Adipocyte (in vitro differentiated cells): ENCODE results near the gene RPA1.

Experiments used
- DNase-seq: peaks from one replicate; pipeline ENCODE4 v3.0.0-alpha.2; 2015; ENCODE audit warnings: low read depth
- H3K27me3 ChIP-seq: replicated peaks from 2 replicates; pipeline ENCODE4 v1.7.0; 2013; ENCODE audit warnings: mild to moderate bottlenecking, low read length, moderate library complexity; ENCODE audit not compliant: control insufficient read depth, insufficient read depth
- H3K36me3 ChIP-seq: 2 replicates; pipeline ENCODE4 v1.7.0; 2013; ENCODE audit warnings: low read length, mild to moderate bottlenecking, moderate library complexity; ENCODE audit not compliant: control insufficient read depth, insufficient read depth, severe bottlenecking
- H3K4me1 ChIP-seq: 2 replicates; pipeline ENCODE4 v1.7.0; 2013; ENCODE audit warnings: mild to moderate bottlenecking, low read length, moderate library complexity; ENCODE audit not compliant: control insufficient read depth, insufficient read depth
- H3K4me3 ChIP-seq: 2 replicates; pipeline ENCODE4 v1.7.0; 2013; ENCODE audit warnings: mild to moderate bottlenecking, low read length, moderate library complexity
- H3K9ac ChIP-seq: 2 replicates; pipeline ENCODE4 v1.7.0; 2013; ENCODE audit warnings: mild to moderate bottlenecking, low read length, moderate library complexity
- H3K9me3 ChIP-seq: 2 replicates; pipeline ENCODE4 v1.7.0; 2013; ENCODE audit warnings: mild to moderate bottlenecking, low read length, moderate library complexity; ENCODE audit not compliant: control insufficient read depth

RPA1 gene

DNA sequence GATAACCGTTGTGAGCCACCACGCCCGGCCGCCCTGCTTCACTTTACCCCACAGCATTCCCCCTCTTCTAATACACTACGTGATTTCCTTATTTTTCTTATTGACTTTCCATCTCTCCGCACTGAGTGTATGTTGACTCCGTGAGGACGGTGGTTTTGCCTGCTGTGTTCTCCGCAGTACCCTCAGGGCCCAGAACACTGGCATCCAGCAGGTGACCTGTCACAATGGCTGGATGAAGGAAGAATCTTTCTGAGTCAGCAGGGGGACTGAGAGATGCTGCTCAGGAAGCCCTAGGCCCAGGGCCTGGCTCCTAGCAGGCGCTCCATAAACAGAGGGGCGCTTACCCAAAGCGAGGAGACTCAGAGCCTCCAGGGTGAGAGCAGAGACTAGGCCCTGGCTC, 115.8 kb downstream of the RPA1 start:
- Histone ChIP-seq H3K4me3 (no peak overlapping the region), H3K36me3 (peaks cover 4% of the 10 kb centered on the region), H3K4me1 (no peaks in the 10 kb centered on the region), H3K27me3 (peaks cover 19% of the 10 kb centered on the region), H3K9me3 (no peaks in the 10 kb centered on the region), H3K9ac (no peak overlapping the region)
- no peak for DNase-seq

DNA sequence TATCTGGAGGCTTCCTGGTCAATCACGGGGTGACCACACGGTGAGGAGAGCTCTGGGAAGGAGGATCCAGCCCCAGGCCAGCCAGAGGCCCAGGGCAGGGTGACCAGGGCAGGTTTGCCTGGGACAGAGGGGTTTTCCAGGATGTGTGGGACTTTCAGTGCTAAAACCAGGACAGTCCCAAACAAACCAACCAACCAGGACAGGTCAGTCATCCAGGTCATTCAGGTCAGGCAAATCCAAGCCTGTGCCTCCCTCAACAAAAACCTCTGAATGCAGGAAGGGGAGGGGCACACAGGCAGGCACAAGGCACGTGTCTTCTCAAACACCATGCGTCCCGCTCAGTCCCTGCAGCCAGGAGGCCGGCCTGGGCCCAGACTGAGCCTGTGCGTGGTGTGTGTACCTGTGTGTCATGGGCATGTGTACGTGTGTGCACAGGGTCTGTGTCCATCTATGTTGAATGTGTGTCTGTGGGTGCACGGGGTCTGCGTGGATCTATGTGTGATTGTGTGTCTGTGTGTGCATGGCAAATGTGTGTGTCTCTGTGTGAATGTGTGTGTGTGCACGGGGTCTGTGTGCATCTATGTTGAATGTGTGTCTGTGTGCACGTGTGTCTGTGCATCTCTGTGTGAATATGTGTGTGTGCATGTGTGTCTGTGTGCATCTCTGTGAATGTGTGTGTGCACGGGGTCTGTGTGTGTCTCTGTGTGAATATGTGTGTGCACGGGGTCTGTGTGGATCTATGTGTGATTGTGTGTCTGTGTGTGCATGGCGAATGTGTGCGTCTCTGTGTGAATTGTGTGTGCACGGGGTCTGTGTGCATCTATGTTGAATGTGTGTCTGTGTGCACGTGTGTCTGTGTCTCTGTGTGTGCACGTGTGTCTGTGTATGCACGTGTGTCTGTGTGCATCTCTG, 116.5 kb downstream of the RPA1 start:
- no peaks in the 10 kb centered on the region for H3K9me3 ChIP-seq
- H3K9ac ChIP-seq: no peak overlapping the region
- H3K36me3 ChIP-seq: peaks cover 4% of the 10 kb centered on the region
- H3K4me3 ChIP-seq: no peak overlapping the region
- no peak for DNase-seq
- no peaks in the 10 kb centered on the region for H3K4me1 ChIP-seq
- peaks cover 19% of the 10 kb centered on the region for H3K27me3 ChIP-seq

DNA sequence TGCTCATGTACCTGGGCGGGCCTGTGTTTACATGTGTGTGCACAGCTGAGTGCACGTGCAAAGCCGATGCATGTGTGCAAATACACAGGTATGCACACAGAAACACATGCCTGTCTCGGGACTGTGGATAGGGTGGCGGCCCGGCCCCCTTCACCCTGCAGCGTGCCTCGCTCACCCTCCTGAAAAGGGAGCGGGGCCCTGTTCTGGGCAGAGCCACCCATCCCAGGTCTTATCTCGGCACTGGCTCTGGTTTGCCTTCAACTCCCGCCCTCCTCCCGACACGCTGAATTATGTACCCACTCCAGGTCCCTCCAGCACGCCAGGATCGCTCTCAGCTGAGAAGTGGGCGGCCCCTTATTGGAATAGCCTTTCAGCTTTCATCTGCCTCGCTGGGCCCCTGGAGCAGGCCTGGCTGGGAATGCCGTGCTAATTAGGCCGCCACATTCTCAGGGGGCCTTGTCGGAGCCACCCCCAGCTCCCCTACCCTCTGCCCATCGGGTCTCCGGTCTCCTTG, 117.5 kb downstream of the RPA1 start:
- H3K9ac ChIP-seq: no peak overlapping the region
- H3K36me3 ChIP-seq: peaks cover 4% of the 10 kb centered on the region
- no peaks in the 10 kb centered on the region for H3K4me1 ChIP-seq
- peaks cover 23% of the 10 kb centered on the region for H3K27me3 ChIP-seq
- H3K4me3 ChIP-seq: no peak overlapping the region
- no peaks in the 10 kb centered on the region for H3K9me3 ChIP-seq
- DNase-seq: no peak

DNA sequence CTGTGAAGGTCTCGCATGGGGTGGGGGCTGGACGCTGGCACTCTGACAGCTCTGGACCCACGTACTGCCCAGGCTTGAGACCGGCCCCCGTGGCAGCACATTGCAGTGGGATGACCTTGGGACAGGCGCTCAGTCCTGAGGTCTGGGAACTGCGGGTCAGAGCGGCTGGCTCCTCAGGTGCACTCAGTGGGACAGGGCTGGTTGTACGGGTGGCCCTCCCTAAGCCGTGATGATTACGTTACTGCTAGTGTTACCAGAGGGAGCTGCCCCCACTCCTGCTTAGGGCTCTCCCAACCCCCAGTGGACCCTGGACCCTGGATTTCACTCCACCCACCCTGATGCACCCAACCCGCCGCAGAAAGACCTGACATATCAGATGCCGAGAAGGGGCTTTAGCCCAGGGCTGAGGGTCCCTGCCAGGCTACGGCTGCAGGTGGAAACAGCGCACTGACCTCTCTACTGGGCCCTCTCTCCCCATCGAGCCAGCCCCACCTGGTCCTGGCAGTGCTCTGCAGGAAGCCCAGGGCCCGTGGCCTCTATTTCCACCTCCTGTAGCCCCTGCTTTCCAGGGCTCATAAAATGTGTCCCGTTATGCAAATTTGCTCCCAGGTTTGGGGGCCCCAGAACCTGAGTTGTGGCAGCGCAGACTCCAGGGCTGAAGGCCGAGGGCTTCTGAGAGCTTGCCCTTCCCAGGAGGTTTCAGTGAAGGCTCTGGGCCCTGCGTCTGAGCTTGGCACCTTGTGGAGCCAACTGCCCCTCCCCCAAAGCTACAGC, 118.1 kb downstream of the RPA1 start:
- no peak overlapping the region for H3K9ac ChIP-seq
- H3K27me3 ChIP-seq: peaks cover 17% of the 10 kb centered on the region
- no peak overlapping the region for H3K4me3 ChIP-seq
- DNase-seq: no peak
- peaks cover 4% of the 10 kb centered on the region for H3K36me3 ChIP-seq
- H3K9me3 ChIP-seq: no peaks in the 10 kb centered on the region
- no peaks in the 10 kb centered on the region for H3K4me1 ChIP-seq

DNA sequence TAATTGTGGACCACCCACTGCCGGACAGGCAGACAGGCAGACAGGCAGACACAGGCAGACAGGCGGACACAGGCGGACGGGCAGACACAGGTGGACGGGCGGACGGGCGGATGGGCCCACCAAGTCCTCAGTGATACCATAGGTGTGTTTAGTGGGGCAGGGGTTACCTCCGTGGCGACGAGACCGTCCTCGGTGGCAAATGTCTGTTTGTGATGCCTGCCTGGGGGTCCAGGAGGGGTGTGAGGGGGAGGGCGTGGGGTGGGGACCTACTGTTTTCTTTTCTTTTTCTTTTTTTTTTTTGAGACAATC, 118.7 kb downstream of the RPA1 start:
- H3K36me3 ChIP-seq: peaks cover 4% of the 10 kb centered on the region
- H3K9me3 ChIP-seq: no peaks in the 10 kb centered on the region
- no peak overlapping the region for H3K9ac ChIP-seq
- peaks cover 14% of the 10 kb centered on the region for H3K27me3 ChIP-seq
- H3K4me1 ChIP-seq: no peaks in the 10 kb centered on the region
- no peak for DNase-seq
- no peak overlapping the region for H3K4me3 ChIP-seq
